GM12865 (cell line): Measurements from ENCODE around the gene MYO1B.
A peak's percentile ranks its signal among the peaks of the same experiment; 100 is the strongest.

Experiments
- DNase-seq: peaks from one replicate; pipeline ENCODE4 v3.0.0; 2010; ENCODE audit warnings: low read depth
- H3K4me3 ChIP-seq: 2 replicates; pipeline ENCODE4 v1.5.1; 2011; ENCODE audit warnings: mild to moderate bottlenecking, low read depth, low read length, control low read depth
- TF ChIP-seq, protein P1 (sequence below): IDR thresholded peaks from 2 replicates; pipeline ENCODE4 v1.5.1; 2011; ENCODE audit warnings: low read length, control low read depth, low read depth, inconsistent platforms; ENCODE audit not compliant: insufficient read depth; ENCODE audit errors: missing control alignments

MYO1B gene

GRCh38 chr2:191322828-191323506 lies 77.8 kb downstream of the MYO1B start:
- no peak overlapping the region for H3K4me3 ChIP-seq
- no peak for DNase-seq
- TF ChIP-seq, protein P1, sequence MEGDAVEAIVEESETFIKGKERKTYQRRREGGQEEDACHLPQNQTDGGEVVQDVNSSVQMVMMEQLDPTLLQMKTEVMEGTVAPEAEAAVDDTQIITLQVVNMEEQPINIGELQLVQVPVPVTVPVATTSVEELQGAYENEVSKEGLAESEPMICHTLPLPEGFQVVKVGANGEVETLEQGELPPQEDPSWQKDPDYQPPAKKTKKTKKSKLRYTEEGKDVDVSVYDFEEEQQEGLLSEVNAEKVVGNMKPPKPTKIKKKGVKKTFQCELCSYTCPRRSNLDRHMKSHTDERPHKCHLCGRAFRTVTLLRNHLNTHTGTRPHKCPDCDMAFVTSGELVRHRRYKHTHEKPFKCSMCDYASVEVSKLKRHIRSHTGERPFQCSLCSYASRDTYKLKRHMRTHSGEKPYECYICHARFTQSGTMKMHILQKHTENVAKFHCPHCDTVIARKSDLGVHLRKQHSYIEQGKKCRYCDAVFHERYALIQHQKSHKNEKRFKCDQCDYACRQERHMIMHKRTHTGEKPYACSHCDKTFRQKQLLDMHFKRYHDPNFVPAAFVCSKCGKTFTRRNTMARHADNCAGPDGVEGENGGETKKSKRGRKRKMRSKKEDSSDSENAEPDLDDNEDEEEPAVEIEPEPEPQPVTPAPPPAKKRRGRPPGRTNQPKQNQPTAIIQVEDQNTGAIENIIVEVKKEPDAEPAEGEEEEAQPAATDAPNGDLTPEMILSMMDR, result no peak

DNA sequence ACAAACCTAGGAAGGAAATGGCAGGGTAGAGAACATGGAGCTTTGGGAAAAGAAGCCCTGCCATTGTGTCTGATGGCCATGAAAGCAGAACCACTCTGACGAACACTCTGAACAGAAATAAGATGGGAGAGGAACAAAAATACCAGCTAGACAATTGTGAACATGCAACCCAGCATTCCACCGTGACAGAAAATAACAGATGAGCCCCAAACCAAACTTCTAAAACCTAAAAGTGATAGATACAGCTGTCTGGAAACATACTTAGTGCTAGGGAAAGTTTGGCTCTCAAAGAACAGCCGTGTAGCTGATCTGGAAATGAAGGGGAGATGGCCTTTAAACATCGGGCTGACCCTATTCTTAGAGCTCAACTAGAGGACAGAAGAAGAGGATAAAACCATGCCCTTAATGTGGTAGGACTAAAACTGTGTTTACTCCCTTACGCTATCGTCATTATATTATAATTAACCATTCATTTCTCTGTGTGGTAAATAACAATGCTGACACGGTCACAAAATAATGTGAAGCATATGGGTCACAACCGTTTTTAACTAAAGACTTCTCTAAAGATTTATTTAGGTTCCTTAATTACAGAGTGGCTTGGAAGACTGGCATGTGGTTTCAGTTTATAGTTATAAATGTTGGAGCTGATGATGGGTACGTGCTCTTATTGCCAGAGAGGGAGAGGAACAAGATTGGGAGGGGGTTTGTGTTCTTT lies 80.6 kb downstream of the MYO1B start:
- TF ChIP-seq, protein P1, result no peak
- DNase-seq, result no peak
- H3K4me3 ChIP-seq, result no peak overlapping the region

DNA sequence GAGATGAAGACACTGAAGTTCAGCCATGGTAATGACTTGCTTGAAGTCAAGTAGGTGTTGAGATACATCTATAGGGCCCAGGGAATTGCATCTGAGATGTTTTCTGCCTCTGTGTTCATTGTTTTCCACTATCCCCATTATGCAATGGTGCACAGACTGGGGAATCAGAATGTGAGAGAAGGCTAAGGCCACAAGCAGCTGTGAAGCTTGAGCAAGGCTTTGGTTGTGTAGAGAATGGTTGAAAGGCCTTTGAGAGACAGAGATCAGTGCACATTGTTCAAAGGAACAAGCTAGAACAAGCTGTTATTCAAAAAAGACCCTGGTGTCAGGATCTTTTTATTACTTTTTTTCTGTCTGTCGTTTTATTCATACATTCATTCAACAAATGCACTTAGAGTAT lies 82.3 kb downstream of the MYO1B start:
- TF ChIP-seq, protein P1, result no peak
- DNase-seq, result no peak

GRCh38 chr2:191328150-191328809 lies 83.1 kb downstream of the MYO1B start:
- DNase-seq, result no peak
- TF ChIP-seq, protein P1, result no peak

More for the DNA sequence above, 82.3 kb downstream of the MYO1B start:
- H3K4me3 ChIP-seq, result no peak overlapping the region

DNA sequence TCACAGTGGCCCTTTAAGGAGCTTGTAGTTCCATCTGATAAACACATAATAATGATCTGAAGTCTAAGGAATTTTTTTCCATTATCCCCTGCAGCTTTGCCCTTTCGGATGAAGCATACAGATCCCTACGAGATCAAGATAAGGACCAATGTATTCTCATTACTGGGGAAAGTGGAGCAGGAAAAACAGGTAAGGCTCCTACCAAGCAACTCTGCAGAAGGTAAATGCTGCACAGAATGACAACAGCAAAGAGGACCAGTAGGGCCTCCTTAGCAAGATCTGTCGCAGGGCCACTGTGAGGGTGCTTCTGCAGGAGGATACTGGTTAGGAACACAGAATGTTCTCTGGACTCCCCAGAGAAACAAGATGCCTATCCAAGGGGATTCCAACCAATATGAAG lies 84.6 kb downstream of the MYO1B start:
- DNase-seq, result no peak
- H3K4me3 ChIP-seq, result no peak overlapping the region
- TF ChIP-seq, protein P1, result no peak

More at GRCh38 chr2:191328150-191328809, 83.1 kb downstream of the MYO1B start:
- no peak overlapping the region for H3K4me3 ChIP-seq

GRCh38 chr2:191333911-191334357 lies 88.7 kb downstream of the MYO1B start:
- peak; percentile 13 for DNase-seq
- TF ChIP-seq, protein P1, result no peak
- no peak overlapping the region for H3K4me3 ChIP-seq
